Measurements from ENCODE around the gene ZNF213.

ZNF213 gene

DNA sequence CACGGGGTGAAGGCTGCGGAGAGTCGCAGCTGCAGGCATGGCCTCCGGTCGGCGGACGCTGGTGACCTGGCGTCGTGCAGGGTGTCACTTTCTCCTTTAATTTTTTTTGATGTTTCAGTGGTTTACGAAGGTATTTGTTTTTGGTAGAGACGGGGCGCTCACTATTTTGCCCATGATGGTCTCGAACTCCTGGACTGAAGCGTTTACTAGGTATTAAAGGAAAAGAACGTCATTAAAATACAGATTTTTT lies 17.1 kb downstream of the ZNF213 start:
- H3K4me3 ChIP-seq (ENCODE audit: low read depth, low read length) = peak overlapping the region; percentile 66
- no peak for TF ChIP-seq CTCF (IDR thresholded peaks at IDR 0.05; ENCODE audit: low read depth, low read length)

- H3K4me3 ChIP-seq (ENCODE audit: low read depth, low read length) = peak overlapping the region; percentile 66
- peak; percentile 24; the same call in 1 of the 2 replicates for TF ChIP-seq CTCF (IDR thresholded peaks at IDR 0.05; ENCODE audit: low read depth, low read length)
Measured at GRCh38 chr16:3152277-3152990, 17.6 kb downstream of the ZNF213 start.

- no peak overlapping the region; the same call in 1 of the 2 replicates for H3K4me3 ChIP-seq (ENCODE audit: low read depth, low read length)
- no peak for TF ChIP-seq CTCF (IDR thresholded peaks at IDR 0.05; ENCODE audit: low read depth, low read length)
Measured at GRCh38 chr16:3152991-3153368, 18.2 kb downstream of the ZNF213 start.

GRCh38 chr16:3155181-3155580 lies 20.4 kb downstream of the ZNF213 start:
- no peak for TF ChIP-seq CTCF (IDR thresholded peaks at IDR 0.05; ENCODE audit: low read depth, low read length)
- no peak overlapping the region for H3K4me3 ChIP-seq (ENCODE audit: low read depth, low read length)

DNA sequence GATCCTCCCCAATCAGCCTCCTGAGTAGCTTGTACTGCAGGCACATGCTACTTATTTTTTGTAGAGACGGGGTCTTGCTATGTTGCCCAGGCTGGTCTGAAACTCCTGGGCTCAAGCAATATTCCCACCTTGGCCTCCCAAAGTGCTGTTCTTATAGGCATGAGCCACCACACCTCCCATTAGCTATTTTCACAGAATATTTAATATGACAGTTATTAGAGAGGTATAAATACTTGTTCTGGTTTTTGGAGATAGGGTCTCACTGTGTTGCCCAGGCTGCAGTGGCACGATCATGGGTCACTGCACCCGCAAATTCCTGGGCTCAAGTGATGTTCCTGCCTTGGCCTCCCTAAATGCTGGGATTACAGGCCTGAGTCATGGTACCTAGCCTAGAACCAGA lies 21.1 kb downstream of the ZNF213 start:
- TF ChIP-seq CTCF (IDR thresholded peaks at IDR 0.05; ENCODE audit: low read depth, low read length) = no peak

GRCh38 chr16:3157229-3158025 lies 22.6 kb downstream of the ZNF213 start:
- TF ChIP-seq CTCF (IDR thresholded peaks at IDR 0.05; ENCODE audit: low read depth, low read length) = no peak
- H3K4me3 ChIP-seq (ENCODE audit: low read depth, low read length) = peak overlapping the region; percentile 77

More for the DNA sequence above, 21.1 kb downstream of the ZNF213 start:
- H3K4me3 ChIP-seq (ENCODE audit: low read depth, low read length) = no peak overlapping the region

- peak overlapping the region; percentile 77 for H3K4me3 ChIP-seq (ENCODE audit: low read depth, low read length)
- TF ChIP-seq CTCF (IDR thresholded peaks at IDR 0.05; ENCODE audit: low read depth, low read length) = no peak
Measured at GRCh38 chr16:3158026-3158509, 23.2 kb downstream of the ZNF213 start.

Data from WI38 (cell line).